GM18909 (cell line): ENCODE measurements around the gene DNAJC16.
A peak's percentile ranks its signal among the peaks of the same experiment; 100 is the strongest.
"Not testable (repeated sequence)": the region's sequence is repeated elsewhere in the genome, so short reads cannot be mapped to it uniquely, and the experiment has no call there.

Source experiments
- ATAC-seq: cut with Tn5 transposase; IDR thresholded peaks from one replicate; pipeline ENCODE4 v1.9.1; 2021; ENCODE audit warnings: mild to moderate bottlenecking; ENCODE audit not compliant: unreplicated experiment, poor library complexity

DNAJC16 gene

DNA sequence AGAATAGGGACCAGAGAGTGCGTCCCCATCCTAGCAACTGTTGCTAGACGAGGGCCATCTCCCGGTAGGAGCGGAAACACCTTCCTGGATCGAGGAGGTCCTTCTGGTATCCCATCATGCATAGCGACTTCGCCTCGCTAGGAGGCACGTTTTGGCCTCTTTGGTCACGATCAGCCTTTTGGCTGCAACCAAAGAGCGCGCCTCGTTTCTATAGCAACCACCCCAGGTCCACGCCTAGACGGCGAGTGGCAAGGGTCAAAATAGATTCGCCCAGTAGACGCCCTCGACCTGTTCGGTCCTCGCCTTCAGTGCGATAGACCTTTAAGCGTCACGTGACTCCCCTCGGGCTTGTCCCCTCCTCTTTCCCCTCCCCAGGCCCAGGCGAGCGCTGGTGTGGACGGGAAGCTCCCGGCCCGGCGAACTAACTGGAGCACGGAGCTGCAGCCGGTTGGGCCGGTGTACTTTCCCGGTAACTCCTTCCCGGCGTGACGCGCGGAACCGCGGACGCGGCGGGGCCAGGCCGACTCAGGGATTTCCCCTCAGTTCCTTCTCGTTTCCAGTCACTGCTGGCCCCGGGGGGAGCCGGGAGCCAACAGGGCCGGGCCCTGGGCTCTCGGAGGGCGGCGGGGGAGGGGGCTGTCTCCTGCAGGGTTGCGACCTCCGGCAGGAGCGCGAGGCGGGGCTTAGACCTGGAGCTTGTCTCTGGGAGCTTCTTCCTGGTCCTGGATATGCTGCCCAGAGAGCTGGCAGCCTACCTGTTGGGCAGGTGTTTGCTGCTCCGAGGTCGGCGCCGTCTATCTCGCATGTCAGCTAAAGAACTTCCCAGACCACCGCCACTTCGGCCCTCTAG lies at the start of gene DNAJC16:
Gene DNAJC16 (plus strand): TSS at position 359 of the 850 bp plus-strand sequence. CDS start 2,258 bp downstream, outside the sequence.
- ATAC-seq, result peak; percentile 67

DNA sequence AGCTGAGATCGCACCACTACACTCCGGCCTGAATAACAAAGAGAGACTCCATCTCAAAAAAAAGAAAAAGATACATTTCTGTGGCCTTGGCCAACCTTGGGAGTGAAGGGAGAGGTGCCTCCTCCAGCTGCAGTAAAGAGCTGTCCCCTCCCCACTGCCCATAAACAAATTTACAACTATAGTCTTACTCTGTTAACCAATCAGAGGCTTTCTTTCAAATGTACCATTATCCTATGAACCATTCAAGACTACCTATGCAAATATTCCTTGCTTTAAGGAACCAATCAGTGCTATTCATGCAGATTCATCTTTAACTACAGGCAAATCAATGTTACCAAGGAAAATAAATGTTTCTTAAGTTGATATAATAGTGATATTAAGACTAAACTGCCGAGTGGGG lies 49.7 kb upstream of the DNAJC16 start:
- no peak for ATAC-seq

DNA sequence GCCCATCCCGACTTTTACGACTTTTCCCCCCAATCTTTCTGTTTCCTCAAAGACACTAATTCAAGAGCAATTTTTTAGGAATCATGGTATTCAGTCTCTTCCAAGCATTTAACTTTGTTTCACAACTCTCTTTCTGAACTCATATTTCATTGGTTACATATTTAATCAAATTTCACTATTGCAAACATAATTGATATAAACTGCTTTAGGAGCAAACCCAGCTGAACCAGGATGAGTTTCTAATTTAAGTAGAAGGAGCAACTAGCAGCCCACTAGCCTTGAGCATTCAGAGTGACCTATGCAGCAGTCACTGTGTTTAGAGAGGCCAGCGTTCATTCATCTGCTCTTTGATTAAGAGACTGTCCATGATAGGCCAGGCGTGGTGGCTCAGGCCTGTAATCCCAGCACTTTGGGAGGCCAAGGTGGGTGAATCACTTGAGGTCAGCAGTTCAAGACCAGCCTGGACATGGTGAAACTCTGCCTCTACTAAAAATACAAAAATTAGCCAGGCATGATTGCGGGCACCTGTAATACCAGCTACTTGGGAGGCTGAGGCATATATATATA lies 48.9 kb upstream of the DNAJC16 start:
- no peak for ATAC-seq

DNA sequence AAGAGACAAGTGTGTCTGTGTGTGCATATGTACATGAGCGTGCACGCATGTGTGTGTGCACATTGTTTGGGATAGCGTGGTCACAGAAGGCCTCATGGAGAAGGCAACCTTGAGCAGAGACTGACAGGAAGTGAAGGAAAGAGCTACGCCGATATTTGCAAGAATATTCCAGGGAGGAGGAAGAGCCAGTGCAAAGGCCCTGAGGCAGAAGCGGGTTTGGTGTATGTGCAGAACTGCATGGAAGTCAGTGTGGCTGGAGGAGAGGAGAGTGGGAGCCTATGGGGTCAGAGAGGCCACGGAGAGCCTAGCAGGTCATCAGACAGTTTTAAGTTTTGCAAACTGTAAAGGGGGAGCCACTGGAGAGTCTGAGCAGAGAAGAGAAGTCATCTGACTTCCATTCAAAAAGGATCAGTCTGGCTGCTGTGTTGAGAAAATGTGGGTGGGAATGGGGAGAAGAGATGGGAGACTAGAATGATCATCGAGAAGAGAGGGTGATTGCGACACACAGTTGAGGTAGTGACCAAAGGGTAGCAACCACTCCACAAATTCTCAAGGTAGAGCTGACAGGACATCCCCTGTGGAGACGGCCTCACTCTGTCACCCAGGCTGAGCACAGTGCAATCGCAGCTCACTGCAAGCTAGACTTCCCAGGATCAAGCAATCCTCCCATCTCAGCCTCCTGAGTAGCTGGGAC lies 46.8 kb upstream of the DNAJC16 start:
- ATAC-seq, result no peak

DNA sequence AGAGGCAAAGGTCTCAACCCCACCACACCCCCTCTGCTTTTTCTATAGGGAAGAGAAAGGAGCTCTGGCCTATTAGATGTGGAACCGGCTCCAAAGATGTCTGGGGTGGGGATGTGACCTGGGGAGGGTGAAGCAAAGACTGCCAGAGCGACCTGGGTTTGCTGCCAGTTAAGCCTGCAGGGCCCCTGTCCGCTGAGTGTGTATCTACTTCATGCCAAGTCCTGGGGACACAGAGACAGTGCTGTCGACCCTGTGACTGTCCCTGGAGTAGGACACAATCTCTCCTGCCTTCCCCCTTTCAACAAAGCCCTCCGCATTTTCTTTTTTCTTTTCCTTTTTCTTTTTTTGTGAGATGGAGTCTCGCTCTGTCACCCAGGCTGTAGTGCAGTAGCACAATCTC lies 44.2 kb upstream of the DNAJC16 start:
- ATAC-seq, result not testable (repeated sequence)

DNA sequence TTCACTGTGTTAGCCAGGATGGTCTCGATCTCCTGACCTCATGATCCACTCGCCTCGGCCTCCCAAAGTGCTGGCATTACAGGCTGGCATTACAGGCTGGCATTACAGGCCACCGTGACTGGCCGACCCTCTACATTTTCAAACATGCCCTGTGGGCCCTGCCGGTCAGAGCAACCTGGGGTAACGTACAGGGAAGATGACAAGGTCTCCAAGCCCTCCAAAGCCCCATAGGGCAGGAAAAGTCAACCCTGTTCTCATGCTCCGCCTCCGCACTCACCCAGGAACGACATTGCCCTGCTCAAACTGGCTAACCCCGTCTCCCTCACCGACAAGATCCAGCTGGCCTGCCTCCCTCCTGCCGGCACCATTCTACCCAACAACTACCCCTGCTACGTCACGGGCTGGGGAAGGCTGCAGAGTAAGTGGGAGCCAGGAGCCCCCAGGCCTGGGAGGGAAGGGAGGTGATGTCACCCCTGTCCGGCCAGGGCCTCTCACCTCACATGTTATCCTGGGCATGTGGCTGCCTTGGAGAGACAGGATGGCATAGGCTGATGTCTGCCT lies 43.6 kb upstream of the DNAJC16 start:
- not testable (repeated sequence) for ATAC-seq

GRCh38 chr1:15483971-15484370 lies 42.7 kb upstream of the DNAJC16 start:
- no peak for ATAC-seq

- not testable (repeated sequence) for ATAC-seq
These were observed 42.2 kb upstream of the DNAJC16 start for GRCh38 chr1:15484443-15484842.

- no peak for ATAC-seq
These were observed 41.0 kb upstream of the DNAJC16 start for GRCh38 chr1:15485636-15486035.

DNA sequence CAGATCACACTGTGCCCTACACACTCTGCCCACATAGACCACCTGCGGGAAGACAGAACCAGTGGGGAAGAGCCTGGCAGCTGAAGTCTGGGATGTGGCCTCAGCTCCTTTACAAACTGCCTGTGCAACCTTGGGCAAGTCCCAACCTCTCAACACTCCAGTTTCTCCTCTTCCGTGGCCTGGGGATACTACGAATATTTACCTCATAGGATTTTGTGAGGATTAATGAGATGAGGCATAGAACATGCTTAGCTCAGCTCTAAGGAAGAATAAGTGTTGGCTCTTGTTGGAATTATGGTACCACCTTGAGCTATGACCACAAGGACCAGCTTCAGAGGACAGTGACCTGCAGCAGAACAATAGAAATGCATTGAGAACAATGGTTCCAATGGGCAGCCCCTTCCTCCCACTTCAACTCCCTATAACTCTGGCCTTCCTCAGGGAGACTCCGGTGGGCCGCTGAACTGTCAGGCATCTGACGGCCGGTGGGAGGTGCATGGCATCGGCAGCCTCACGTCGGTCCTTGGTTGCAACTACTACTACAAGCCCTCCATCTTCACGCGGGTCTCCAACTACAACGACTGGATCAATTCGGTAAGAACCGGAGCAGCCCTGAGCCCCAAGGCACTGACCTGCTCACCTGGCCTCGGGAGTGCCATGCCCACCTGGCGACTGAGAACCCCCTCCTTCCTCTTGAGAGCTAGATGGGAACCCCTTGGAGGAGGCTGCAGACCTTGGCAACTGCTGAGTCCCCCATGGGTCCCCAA lies 39.6 kb upstream of the DNAJC16 start:
- ATAC-seq, result not testable (repeated sequence)

GRCh38 chr1:15488371-15488770 lies 38.3 kb upstream of the DNAJC16 start:
- no peak for ATAC-seq

DNA sequence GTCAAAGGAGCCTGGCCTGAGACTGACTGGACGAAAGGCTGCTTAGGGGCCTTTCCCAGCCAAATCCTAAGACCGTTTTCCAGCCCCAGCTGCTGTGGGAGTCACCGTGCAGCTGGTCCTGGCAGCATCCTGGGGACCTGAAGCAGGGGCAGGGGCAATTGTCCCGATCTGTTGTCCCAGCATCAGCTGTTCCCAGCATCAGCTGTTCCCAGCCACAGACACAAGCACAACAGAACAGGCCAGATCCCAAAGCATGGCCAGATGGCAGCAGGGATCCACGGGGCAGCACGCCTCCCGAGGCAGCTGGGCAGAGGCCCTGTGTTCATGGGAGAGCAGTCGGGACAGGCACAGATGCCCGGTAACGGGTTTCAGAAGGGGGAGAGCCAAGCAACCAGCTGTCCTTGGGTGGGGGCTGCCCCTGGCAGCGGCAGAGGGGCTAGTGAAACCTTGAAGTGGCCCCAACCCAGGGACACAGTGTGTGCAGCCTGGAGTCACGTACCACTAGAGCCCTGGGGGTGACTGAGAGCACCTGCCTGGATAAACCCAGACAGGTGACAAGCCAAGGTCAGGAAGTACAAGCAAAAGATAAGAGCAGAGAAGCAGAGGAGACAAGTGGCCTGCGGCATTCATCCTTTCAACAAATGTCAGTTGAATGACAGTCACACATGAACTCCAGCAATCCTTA lies 37.5 kb upstream of the DNAJC16 start:
- no peak for ATAC-seq

DNA sequence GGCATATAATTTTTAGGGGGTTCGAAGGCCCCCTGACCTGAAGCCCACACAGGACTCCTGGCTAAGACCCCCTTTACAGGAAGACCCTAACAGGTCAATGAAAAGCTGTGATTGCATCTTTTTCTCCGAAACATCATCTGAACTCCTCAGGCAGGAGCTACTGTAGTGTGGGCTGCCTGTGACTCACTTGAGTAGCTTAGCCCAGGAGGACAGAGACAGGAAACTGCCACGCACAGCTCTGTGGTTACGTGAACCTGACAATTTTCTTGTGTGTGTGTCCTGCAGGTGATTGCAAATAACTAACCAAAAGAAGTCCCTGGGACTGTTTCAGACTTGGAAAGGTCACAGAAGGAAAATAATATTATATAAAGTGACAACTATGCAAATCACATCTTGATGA lies 35.6 kb upstream of the DNAJC16 start:
- ATAC-seq, result not testable (repeated sequence)

DNA sequence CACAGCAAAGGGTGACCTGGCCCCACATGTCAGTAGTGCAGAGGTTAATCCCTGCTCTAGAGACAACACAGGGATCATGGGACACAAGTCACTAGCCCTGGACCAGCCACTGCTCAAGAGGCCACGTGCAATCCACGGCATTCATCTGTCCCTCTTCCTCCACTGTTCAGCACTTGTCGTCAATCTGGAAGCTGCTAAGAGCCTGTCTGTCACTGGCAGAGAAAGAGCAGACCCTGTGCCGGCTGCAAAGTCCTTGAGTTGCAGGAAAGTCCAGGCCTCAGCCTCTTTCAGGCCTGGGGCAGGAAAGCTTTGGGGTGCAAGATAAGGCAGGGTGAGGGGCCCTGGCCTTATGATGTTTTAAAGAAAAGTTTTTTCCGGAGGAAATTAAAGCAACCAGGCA lies 34.1 kb upstream of the DNAJC16 start:
- no peak for ATAC-seq

- ATAC-seq, result no peak
These were observed 32.7 kb upstream of the DNAJC16 start for GRCh38 chr1:15493869-15494390.

- no peak for ATAC-seq
These were observed 26.2 kb upstream of the DNAJC16 start for GRCh38 chr1:15500184-15501178.

- no peak for ATAC-seq
These were observed 25.2 kb upstream of the DNAJC16 start for GRCh38 chr1:15501208-15502032.
